GM12878 (cell line): Measurements from ENCODE around the gene EIF2S3B. TPM values are rescaled to one million over a fixed set of nuclear protein-coding genes. Genes with fewer than 3 reads are reported as not detected.

Experiments used
- CEBPB ChIP-seq, 2 experiments: fragments of 150-350 bp in 1 of 2; IDR thresholded peaks; 2 replicates each; pipeline ENCODE4 v1.6.1; 2012 to 2014; ENCODE audit warnings: low read depth in 2 of 2, low read length in 2 of 2, borderline replicate concordance in 1 of 2, inconsistent platforms in 1 of 2
- CREM ChIP-seq: IDR thresholded peaks from 2 replicates; pipeline ENCODE4 v1.6.1; 2014; ENCODE audit warnings: antibody characterized with exemption, low read depth
- CTCF ChIP-seq, 3 experiments: IDR thresholded peaks in 2 of 3; conservative IDR thresholded peaks in 1 of 3; 2 replicates each; pipeline ENCODE4 v1.5.1; 2011; ENCODE audit warnings: low read depth in 3 of 3, low read length in 3 of 3, mild to moderate bottlenecking in 3 of 3, control low read depth in 2 of 3, moderate library complexity in 2 of 3, inconsistent platforms in 1 of 3, mixed read lengths in 1 of 3; ENCODE audit not compliant: control insufficient read depth in 2 of 3, insufficient read depth in 1 of 3; ENCODE audit errors: extremely low read depth in 1 of 3
- ESRRA ChIP-seq: IDR thresholded peaks from 2 replicates; pipeline ENCODE4 v1.6.1; 2012; ENCODE audit warnings: mild to moderate bottlenecking, low read length, improper control_type of control experiment
- EZH2 ChIP-seq: IDR thresholded peaks from 2 replicates; pipeline ENCODE4 v1.6.1; 2012; ENCODE audit warnings: low read depth, mild to moderate bottlenecking, control low read depth, inconsistent platforms, low read length, borderline replicate concordance; ENCODE audit not compliant: control insufficient read depth
- FOXK2 ChIP-seq: fragments of 450-650 bp; IDR thresholded peaks from 2 replicates; pipeline ENCODE4 v1.6.1; 2017; ENCODE audit warnings: mild to moderate bottlenecking, moderate library complexity
- FOXM1 ChIP-seq: IDR thresholded peaks from 2 replicates; pipeline ENCODE4 v1.6.1; 2012; ENCODE audit warnings: low read depth, mild to moderate bottlenecking, inconsistent platforms, low read length, moderate library complexity
- IKZF2 ChIP-seq, 2 experiments: fragments of 450-650 bp; IDR thresholded peaks; 2 replicates each; pipeline ENCODE4 v1.6.1; 2017; ENCODE audit warnings: mild to moderate bottlenecking in 2 of 2, moderate library complexity in 2 of 2
- KLF5 ChIP-seq: fragments of 450-650 bp; IDR thresholded peaks from 2 replicates; pipeline ENCODE4 v1.6.1; 2014; ENCODE audit warnings: mild to moderate bottlenecking; ENCODE audit not compliant: partially characterized antibody
- NFIC ChIP-seq: IDR thresholded peaks from 2 replicates; pipeline ENCODE4 v1.6.1; 2012; ENCODE audit warnings: low read depth, mild to moderate bottlenecking, inconsistent platforms, low read length, moderate library complexity
- NRF1 ChIP-seq: conservative IDR thresholded peaks from 2 replicates; pipeline ENCODE4 v1.6.1; 2011; ENCODE audit warnings: mild to moderate bottlenecking, low read depth, low read length, improper control_type of control experiment
- PAX8 ChIP-seq: fragments of 450-650 bp; IDR thresholded peaks from 2 replicates; pipeline ENCODE4 v1.6.1; 2017; ENCODE audit warnings: mild to moderate bottlenecking, moderate library complexity
- PML ChIP-seq: IDR thresholded peaks from 2 replicates; pipeline ENCODE4 v1.6.1; 2012; ENCODE audit warnings: low read length, inconsistent platforms
- POLR2A ChIP-seq: IDR thresholded peaks from 2 replicates; pipeline ENCODE4 v1.6.1; 2011; ENCODE audit warnings: low read depth, mild to moderate bottlenecking, low read length
- PRDM15 ChIP-seq: fragments of 450-650 bp; formaldehyde crosslinking; IDR thresholded peaks from 2 replicates; pipeline ENCODE4 v1.4.0; 2020; ENCODE audit warnings: mild to moderate bottlenecking, moderate library complexity
- RAD21 ChIP-seq: IDR thresholded peaks from 2 replicates; pipeline ENCODE4 v1.6.1; 2011; ENCODE audit warnings: mild to moderate bottlenecking, low read depth, low read length, moderate library complexity; ENCODE audit not compliant: insufficient read depth
- RAD51 ChIP-seq: fragments of 450-650 bp; IDR thresholded peaks from 2 replicates; pipeline ENCODE4 v1.6.1; 2016; ENCODE audit warnings: moderate library complexity, mild to moderate bottlenecking, inconsistent platforms
- SMAD1 ChIP-seq: fragments of 450-650 bp; IDR thresholded peaks from 2 replicates; pipeline ENCODE4 v1.6.1; 2018; ENCODE audit warnings: mild to moderate bottlenecking, low read depth; ENCODE audit not compliant: partially characterized antibody
- SMC3 ChIP-seq: IDR thresholded peaks from 2 replicates; pipeline ENCODE4 v1.6.1; 2011; ENCODE audit warnings: low read length, improper control_type of control experiment, borderline replicate concordance
- TAF1 ChIP-seq: IDR thresholded peaks from 2 replicates; pipeline ENCODE4 v1.6.1; 2011; ENCODE audit warnings: mild to moderate bottlenecking, low read depth, low read length, borderline replicate concordance
- polyA plus RNA-seq, 11 experiments: library from polyadenylated mRNA; depleted of rRNA in 4 of 11; unstranded in 6 of 11; stranded (reverse) in 5 of 11; fragments of >200 nt; fragmentation: Nextera tagmentation in 4 of 11; fragmentation: Illumina TruSeq in 1 of 11; extraction: Ambion mirVana in 4 of 11; extraction: Trizol in 1 of 11; gene quantifications; 1 replicate in 1 of 11; 2 replicates in 10 of 11; pipeline versions ENCODE4 v1.2.1 to v1.2.3, GENCODE V29; 2011 to 2016; ENCODE audit warnings: inconsistent platforms in 2 of 11, missing spikeins in 2 of 11, low read depth in 1 of 11
- total RNA-seq, 4 experiments: library from RNA; depleted of rRNA in 3 of 4; stranded (reverse); fragments of >200 nt in 3 of 4; fragmentation: Illumina TruSeq in 1 of 4; extraction: Trizol in 1 of 4; gene quantifications; 2 replicates each; pipeline versions ENCODE4 v1.2.1 to v1.2.3, GENCODE V29; 2013 to 2021
- TF ChIP-seq, protein P1 (sequence below): IDR thresholded peaks from 2 replicates; pipeline ENCODE4 v1.6.1; 2012; ENCODE audit warnings: improper control_type of control experiment, low read depth, low read length; ENCODE audit not compliant: insufficient replicate concordance

EIF2S3B gene
- total and polyA plus RNA-seq, 10 of the 15 experiments (the other 5 are each of a cell fraction or from before 2014, with no cell fraction given): 0.18 to 2.2 (median 1.4) TPM; not detected in 1

DNA sequence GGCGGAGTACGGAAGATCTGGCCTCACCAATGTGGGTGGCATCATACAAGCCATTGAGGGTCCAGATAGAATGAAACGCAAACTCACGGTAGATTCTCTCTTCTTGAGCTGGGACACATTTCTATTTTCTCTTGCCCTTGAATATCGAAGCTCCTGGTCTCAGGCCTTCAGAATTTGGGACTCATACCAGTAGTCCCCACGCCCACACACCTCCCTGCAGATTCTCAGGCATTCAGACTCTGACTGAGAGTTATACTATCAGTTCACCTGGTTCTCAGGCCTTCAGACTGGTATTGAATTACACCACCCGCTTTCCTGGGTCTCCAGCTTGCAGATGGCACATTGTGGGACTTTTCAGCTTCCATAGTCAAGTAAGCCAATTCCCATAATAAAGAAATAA, 37.8 kb downstream of the EIF2S3B start (continued):
- TF ChIP-seq CTCF (IDR thresholded peaks at IDR 0.05 in 2 of 3, conservative IDR thresholded peaks at IDR 0.05 in 1 of 3; ENCODE audit: control insufficient read depth in 2 of 3, extremely low read depth in 1 of 3, insufficient read depth in 1 of 3, low read depth in 3 of 3, low read length in 3 of 3): no peak
- no peak for TF ChIP-seq RAD51
- TF ChIP-seq RAD21: peak; percentile 36
- TF ChIP-seq, protein P1, sequence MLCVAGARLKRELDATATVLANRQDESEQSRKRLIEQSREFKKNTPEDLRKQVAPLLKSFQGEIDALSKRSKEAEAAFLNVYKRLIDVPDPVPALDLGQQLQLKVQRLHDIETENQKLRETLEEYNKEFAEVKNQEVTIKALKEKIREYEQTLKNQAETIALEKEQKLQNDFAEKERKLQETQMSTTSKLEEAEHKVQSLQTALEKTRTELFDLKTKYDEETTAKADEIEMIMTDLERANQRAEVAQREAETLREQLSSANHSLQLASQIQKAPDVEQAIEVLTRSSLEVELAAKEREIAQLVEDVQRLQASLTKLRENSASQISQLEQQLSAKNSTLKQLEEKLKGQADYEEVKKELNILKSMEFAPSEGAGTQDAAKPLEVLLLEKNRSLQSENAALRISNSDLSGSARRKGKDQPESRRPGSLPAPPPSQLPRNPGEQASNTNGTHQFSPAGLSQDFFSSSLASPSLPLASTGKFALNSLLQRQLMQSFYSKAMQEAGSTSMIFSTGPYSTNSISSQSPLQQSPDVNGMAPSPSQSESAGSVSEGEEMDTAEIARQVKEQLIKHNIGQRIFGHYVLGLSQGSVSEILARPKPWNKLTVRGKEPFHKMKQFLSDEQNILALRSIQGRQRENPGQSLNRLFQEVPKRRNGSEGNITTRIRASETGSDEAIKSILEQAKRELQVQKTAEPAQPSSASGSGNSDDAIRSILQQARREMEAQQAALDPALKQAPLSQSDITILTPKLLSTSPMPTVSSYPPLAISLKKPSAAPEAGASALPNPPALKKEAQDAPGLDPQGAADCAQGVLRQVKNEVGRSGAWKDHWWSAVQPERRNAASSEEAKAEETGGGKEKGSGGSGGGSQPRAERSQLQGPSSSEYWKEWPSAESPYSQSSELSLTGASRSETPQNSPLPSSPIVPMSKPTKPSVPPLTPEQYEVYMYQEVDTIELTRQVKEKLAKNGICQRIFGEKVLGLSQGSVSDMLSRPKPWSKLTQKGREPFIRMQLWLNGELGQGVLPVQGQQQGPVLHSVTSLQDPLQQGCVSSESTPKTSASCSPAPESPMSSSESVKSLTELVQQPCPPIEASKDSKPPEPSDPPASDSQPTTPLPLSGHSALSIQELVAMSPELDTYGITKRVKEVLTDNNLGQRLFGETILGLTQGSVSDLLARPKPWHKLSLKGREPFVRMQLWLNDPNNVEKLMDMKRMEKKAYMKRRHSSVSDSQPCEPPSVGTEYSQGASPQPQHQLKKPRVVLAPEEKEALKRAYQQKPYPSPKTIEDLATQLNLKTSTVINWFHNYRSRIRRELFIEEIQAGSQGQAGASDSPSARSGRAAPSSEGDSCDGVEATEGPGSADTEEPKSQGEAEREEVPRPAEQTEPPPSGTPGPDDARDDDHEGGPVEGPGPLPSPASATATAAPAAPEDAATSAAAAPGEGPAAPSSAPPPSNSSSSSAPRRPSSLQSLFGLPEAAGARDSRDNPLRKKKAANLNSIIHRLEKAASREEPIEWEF: no peak
- TF ChIP-seq TAF1: peak; percentile 48; the same call in 1 of the 2 replicates
- TF ChIP-seq NFIC: peak; percentile 77; the same call in 1 of the 2 replicates
- peak; percentile 94 for TF ChIP-seq FOXM1
- no peak for TF ChIP-seq POLR2A
- no peak for TF ChIP-seq EZH2
- TF ChIP-seq ESRRA: no peak
- TF ChIP-seq SMC3: no peak
- no peak for TF ChIP-seq KLF5
- no peak for TF ChIP-seq FOXK2
- 0 out of 4 replicates have a peak, but pooled peaks of 1 of the 2 experiments have one; percentile 68 for TF ChIP-seq CEBPB (IDR thresholded peaks at IDR 0.05; ENCODE audit: borderline replicate concordance in 1 of 2, low read depth in 2 of 2, low read length in 2 of 2)
- TF ChIP-seq IKZF2 (IDR thresholded peaks at IDR 0.05): no peak
- no peak for TF ChIP-seq NRF1
- TF ChIP-seq PAX8: no peak
- no peak for TF ChIP-seq SMAD1
- TF ChIP-seq CREM: peak; percentile 68; the same call in 1 of the 2 replicates
- peak; percentile 53; the same call in 1 of the 2 replicates for TF ChIP-seq PML
- no peak for TF ChIP-seq PRDM15
